GM19468 (cell line): Measurements from ENCODE around the gene EOLA1.
"Not testable (repeated sequence)": the region's sequence is repeated elsewhere in the genome, so short reads cannot be mapped to it uniquely, and the experiment has no call there.

ENCODE experiments used
- ATAC-seq: cut with Tn5 transposase; IDR thresholded peaks from one replicate; pipeline ENCODE4 v1.9.1; 2021; ENCODE audit warnings: mild to moderate bottlenecking, moderate library complexity, moderate number of reproducible peaks; ENCODE audit not compliant: unreplicated experiment; ENCODE audit errors: extremely low read depth

Gene EOLA1

GRCh38 chrX:149512225-149512885 is 28.5 kb upstream of the EOLA1 start:
- no peak for ATAC-seq

DNA sequence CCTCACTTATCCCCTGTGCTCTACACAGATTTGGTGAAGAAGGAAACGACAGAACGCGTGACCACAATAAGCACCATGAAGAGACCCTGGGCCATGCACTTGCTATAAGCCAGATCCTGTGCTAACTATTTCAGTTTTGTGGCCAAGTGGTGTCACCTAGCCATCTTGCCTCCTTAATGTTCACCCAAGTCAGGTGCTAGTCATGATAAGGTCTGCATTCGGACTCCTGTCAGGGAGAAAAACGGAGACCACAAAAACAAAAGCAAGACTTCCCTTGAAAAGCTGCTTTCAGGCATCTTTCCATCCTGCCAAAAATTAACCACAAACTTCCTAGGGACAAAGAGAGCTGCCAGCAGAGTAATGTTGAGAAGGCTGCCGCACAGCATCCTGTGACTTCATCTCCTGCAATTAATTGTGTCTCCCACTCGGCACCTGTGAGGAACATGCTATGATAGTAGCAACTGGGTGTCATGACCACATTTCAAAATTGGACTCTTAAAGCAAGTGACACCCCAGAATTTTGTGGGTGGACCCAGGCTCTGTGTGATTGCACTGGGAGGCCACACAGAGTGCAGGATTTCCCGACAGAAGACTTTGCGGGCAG is 26.9 kb upstream of the EOLA1 start:
- no peak for ATAC-seq

GRCh38 chrX:149515954-149516602 is 24.7 kb upstream of the EOLA1 start:
- ATAC-seq, result no peak

DNA sequence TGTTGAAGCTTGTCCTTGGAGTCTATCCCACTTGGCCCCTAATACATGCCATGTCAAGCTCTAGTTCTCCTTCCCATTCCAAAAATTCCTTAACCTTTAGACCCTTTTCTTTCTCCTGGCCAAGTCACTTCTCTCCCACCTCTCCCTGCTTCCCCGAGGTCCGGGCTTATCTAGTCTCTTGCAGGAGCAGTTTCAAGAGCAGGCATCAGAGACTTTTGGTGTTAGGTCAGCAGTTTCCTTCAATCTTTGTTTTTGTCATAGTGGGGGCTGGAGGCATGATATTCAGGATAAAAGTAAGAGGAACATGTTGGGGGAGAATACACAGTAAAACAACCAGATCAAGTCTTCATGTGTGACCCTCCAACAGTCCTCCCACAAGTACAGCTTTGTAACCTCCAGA is 24.2 kb upstream of the EOLA1 start:
- no peak for ATAC-seq

DNA sequence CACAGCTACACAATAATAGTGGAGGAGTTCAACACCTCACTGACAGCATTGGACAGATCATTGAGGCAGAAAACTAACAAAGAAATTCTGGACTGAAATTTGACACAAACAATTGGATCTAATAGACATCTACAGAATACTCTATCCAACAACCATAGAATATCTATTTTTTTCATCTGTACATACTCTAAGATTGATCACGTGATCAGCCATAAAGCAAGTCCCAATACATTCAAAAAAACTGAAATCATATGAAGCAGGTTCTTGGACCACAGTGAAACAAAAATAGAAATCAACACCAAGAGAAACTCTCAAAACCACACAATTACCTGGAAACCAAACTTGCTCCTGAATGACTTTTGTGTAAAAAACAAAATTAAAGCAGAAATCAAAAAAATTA is 23.5 kb upstream of the EOLA1 start:
- no peak for ATAC-seq

GRCh38 chrX:149518236-149518635 is 22.6 kb upstream of the EOLA1 start:
- no peak for ATAC-seq

DNA sequence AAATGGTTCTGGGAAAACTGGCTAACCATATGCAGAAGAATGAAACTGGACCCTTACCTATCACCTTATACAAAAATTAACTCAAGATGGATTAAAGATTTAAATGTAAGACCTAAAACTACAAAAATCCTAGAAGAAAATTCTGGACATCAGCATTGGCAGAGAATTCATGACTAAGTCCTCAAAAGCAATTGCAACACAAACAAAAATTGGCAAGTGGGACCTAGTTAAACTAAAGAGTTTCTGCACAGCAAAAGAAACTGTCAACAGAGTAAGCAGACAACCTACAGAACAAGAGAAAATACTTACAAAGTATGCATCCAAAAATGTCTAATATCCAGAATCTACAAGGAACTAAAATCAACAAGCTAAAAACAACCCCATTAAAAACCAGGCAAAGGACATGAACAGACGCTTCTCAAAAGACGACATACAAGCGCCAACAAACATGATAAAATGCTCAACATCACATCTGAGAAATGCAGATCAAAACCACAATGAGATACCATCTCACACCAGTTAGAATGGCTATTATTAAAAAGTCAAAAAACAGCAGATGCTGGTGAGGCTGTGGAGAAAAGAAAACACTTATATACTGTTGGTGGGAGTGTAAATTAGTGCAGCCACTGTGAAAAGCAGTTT is 20.1 kb upstream of the EOLA1 start:
- not testable (repeated sequence) for ATAC-seq

GRCh38 chrX:149521438-149521837 is 19.4 kb upstream of the EOLA1 start:
- ATAC-seq, result no peak

- ATAC-seq, result no peak
Measured at GRCh38 chrX:149522916-149523315, 17.9 kb upstream of the EOLA1 start.

GRCh38 chrX:149525389-149525788 is 15.4 kb upstream of the EOLA1 start:
- ATAC-seq, result peak; percentile 93

DNA sequence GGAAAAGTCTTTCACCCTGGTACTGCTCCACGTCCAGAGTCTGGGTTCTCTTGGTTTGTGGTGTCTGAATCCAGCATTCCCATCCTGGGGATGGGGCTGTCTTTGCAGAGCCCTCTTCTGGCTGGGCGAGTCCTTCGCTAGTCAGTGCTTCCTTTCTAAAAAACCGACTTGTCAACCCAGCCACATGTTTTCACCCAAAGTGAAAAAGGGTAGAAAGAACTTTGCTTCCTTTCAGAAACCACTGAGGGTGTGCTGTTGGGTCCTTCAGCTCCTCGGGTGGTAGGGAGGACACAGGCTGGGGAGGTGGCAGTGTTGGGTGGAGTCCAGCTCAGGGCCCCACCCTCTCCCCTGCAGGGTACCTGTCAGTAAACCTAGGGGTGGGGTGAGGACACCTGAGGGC is 14.9 kb upstream of the EOLA1 start:
- ATAC-seq, result not testable (repeated sequence)

DNA sequence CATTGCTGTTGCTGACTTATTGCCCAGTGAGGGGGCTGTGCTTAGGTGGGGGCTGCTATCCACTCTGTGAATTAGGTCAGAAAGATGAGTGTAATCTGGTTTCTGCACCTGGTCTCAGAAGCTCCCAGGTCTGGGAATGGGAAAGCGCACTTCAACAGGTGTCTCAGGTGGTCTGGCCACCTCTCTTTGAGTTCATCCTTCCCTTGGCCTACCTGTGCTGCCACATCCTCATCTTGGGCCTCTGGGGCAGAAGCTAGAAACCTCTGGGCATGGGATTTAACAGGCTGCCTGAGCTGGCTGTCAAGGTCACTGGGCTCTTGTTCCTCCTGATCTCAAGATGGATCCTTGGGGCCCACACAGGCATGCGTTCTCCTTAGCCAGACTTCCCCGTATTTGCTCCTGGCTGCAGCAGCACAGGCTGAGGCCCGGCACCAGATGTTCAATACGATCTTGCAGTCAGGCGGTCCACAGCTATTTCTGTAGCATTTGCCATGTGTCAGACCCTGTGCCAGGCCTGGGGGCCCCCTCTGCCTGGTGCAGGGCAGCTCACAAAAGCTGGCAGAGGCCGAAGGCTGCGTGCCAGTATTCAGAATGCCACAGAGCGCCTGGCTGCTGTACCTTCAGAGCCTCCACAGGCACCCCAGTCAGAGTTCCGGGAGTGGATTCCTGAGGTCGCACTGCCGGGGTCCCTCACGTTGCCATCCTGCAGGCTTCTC is 14.3 kb upstream of the EOLA1 start:
- ATAC-seq, result not testable (repeated sequence)

- ATAC-seq, result peak; percentile 28
Measured at GRCh38 chrX:149527705-149528104, 13.1 kb upstream of the EOLA1 start.

DNA sequence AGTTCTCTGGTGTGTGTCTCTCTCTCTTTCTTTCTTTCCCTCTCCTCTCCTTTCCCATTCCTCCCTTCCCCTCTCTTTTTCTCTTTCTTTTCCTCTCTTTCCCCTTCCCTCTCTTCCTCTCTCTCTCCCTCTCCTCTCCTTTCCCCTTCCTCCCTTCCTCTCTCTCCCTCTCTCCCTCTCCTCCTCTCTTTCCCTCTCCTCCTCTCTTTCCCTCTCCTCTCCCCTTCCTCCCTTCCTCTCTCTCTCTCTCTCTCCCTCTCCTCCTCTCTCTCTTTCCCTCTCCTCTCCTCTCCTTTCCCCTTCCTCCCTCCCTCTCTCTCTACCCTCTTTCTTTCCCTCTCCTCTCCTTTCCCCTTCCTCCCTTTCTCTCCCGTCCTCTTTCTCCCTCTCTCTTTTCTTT is 12.4 kb upstream of the EOLA1 start:
- ATAC-seq, result no peak

GRCh38 chrX:149531599-149531998 is 9.2 kb upstream of the EOLA1 start:
- ATAC-seq, result peak; percentile 29

DNA sequence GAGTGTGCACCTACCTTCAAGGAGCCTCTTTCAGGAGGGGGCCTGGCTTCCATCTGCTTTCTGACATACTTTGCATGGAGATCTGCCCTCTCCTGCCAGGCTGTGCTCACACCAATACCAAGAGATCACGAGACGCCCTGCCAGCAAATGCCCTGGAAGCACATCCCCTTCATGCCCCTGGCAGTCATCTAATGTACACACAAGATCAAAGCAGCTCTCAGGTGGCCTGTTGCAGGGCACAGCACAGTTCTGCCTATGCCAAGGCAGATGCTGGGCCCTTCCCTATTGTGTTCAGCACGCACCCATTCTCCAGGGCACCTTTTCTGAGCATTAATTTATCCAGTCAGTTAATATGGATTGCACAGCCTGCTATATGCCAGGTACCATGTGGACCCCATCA is 7.9 kb upstream of the EOLA1 start:
- not testable (repeated sequence) for ATAC-seq

GRCh38 chrX:149533999-149534398 is 6.8 kb upstream of the EOLA1 start:
- not testable (repeated sequence) for ATAC-seq

DNA sequence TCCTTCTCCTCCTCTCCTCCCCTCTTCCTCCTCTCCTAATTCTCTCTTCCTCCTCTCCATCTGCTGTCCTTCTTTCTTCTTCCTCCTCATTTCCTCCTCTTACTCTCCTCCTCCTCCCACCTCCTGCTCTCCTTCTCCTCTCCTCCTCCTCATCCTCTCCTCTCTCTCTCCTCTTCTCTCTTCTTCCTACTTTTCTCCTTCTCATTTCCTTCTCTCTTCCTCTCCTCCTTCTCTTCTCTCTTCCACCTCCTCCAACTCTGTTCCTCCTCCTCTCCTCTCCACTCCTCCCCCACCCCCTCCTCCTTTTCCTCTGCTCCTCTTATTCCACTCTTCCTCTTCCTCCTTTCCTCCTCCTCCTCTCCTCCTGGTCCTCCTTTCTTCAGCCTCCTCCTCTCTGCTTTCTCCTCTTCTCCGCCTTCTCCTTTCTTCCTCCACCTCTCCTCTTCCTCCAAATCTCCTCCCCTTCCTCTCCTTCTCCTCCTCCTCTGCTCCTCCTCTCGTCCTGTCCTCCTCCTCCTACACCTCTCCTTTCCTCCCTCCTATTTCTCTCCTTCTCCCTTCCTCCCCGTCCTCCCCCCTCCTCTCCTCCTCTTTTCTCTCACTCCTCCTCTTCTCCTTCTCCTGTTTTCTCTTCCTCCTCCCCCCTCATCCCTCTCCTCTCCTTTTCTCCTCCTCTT is 5.7 kb upstream of the EOLA1 start:
- not testable (repeated sequence) for ATAC-seq

GRCh38 chrX:149537474-149537873 is 3.3 kb upstream of the EOLA1 start:
- ATAC-seq, result not testable (repeated sequence)
